Muscle layer of colon (tissue), 2 donors: ENCODE results near the gene SYNC.
"Not testable (repeated sequence)": the region's sequence is repeated elsewhere in the genome, so short reads cannot be mapped to it uniquely, and the experiment has no call there.

ENCODE experiments used
- H3K27ac ChIP-seq: one replicate; pipeline ENCODE4 v1.7.0; 2013; ENCODE audit warnings: low read depth, mild to moderate bottlenecking, low read length, moderate library complexity
- H3K27me3 ChIP-seq, 2 donors: one replicate each; pipeline ENCODE4 v1.7.0; 2013; ENCODE audit warnings: low read length in 2 of 2, mild to moderate bottlenecking in 2 of 2; ENCODE audit not compliant: insufficient read depth in 2 of 2, control insufficient read depth in 1 of 2
- H3K36me3 ChIP-seq: one replicate; pipeline ENCODE4 v1.7.0; 2013; ENCODE audit warnings: mild to moderate bottlenecking, low read length; ENCODE audit not compliant: insufficient read depth
- H3K4me1 ChIP-seq: one replicate; pipeline ENCODE4 v1.7.0; 2013; ENCODE audit warnings: mild to moderate bottlenecking, low read length; ENCODE audit not compliant: insufficient read depth
- H3K4me3 ChIP-seq, 2 donors: one replicate each; pipeline ENCODE4 v1.7.0; 2013; ENCODE audit warnings: low read length in 2 of 2, low read depth in 1 of 2, mild to moderate bottlenecking in 1 of 2, moderate library complexity in 1 of 2
- H3K9ac ChIP-seq: one replicate; pipeline ENCODE4 v1.7.0; 2013; ENCODE audit warnings: low read length
- H3K9me3 ChIP-seq: one replicate; pipeline ENCODE4 v1.7.0; 2013; ENCODE audit warnings: mild to moderate bottlenecking, low read length
- donor health status: abdominal sarcoma.
- donor health status: Adenocarcinoma of cecum.

Gene SYNC

GRCh38 chr1:32635508-32636277, 66.9 kb downstream of the SYNC start:
- Histone ChIP-seq H3K9me3 (no peaks in the 10 kb centered on the region), H3K36me3 (peaks cover 15% of the 10 kb centered on the region)

GRCh38 chr1:32632829-32633228, 69.7 kb downstream of the SYNC start:
- H3K36me3 ChIP-seq = peaks cover 15% of the 10 kb centered on the region
- no peak overlapping the region for H3K9ac ChIP-seq
- no peaks in the 10 kb centered on the region for H3K9me3 ChIP-seq
- H3K27ac ChIP-seq = no peak overlapping the region
- no peak overlapping the region for H3K4me3 ChIP-seq
- no peaks in the 10 kb centered on the region for H3K27me3 ChIP-seq
- no peaks in the 10 kb centered on the region for H3K4me1 ChIP-seq

More at GRCh38 chr1:32635508-32636277, 66.9 kb downstream of the SYNC start:
- no peak overlapping the region for H3K4me3 ChIP-seq
- H3K4me1 ChIP-seq = no peaks in the 10 kb centered on the region
- H3K27ac ChIP-seq = no peak overlapping the region
- H3K27me3 ChIP-seq = no peaks in the 10 kb centered on the region
- H3K9ac ChIP-seq = no peak overlapping the region

GRCh38 chr1:32630173-32630572, 72.4 kb downstream of the SYNC start:
- H3K36me3 ChIP-seq = peaks cover 21% of the 10 kb centered on the region
- H3K4me1 ChIP-seq, H3K27me3 ChIP-seq, H3K9ac ChIP-seq, H3K9me3 ChIP-seq, H3K27ac ChIP-seq, H3K4me3 ChIP-seq: not testable (repeated sequence)
